HAP-1 (cell line): ENCODE data around the gene FLT3.

Experiments
- DNase-seq, 2 experiments: peaks; one replicate each; pipeline ENCODE4 v3.0.0-alpha.2; 2016 to 2020; ENCODE audit warnings: low spot score in 2 of 2
- H3K27me3 ChIP-seq: fragments of 250-450 bp; sonication (Bioruptor Pico); 2 replicates; pipeline ENCODE4 v1.5.1; 2020; ENCODE audit warnings: low read depth, mild to moderate bottlenecking, moderate library complexity
- H3K36me3 ChIP-seq: fragments of 250-450 bp; sonication (Bioruptor Pico); replicated peaks from 2 replicates; pipeline ENCODE4 v1.5.1; 2020; ENCODE audit warnings: mild to moderate bottlenecking
- H3K4me1 ChIP-seq: fragments of 250-450 bp; sonication (Bioruptor Pico); 2 replicates; pipeline ENCODE4 v1.5.1; 2020; ENCODE audit warnings: mild to moderate bottlenecking
- H3K4me3 ChIP-seq: fragments of 250-450 bp; sonication (Bioruptor Pico); 2 replicates; pipeline ENCODE4 v1.5.1; 2020; ENCODE audit warnings: mild to moderate bottlenecking, moderate library complexity
- H3K9me3 ChIP-seq: fragments of 250-450 bp; sonication (Bioruptor Pico); 2 replicates; pipeline ENCODE4 v1.5.1; 2020; ENCODE audit warnings: mild to moderate bottlenecking, moderate library complexity
- in situ Hi-C: fragments of 300-500 bp; cut with MboI; formaldehyde crosslinking; loops from 3 replicates; pipeline ENCODE4 v1.14.3; 2020; ENCODE audit warnings: low sequenced_read_pairs, inconsistent platforms, mixed read lengths

FLT3 gene

GRCh38 chr13:27988520-27988919 lies 111.9 kb downstream of the FLT3 start, which contains the start of gene URAD:
Gene URAD, minus strand, starts transcription at chr13:27988693. Its CDS starts 56 bp downstream, at chr13:27988637.
- H3K36me3 ChIP-seq, result no peaks in the 10 kb centered on the region
- no peak for DNase-seq
- H3K4me3 ChIP-seq, result no peak within 1 kb of the TSS
- no peaks in the 10 kb centered on the region for H3K4me1 ChIP-seq
- no peaks in the 10 kb centered on the region for H3K9me3 ChIP-seq
- no peaks in the 10 kb centered on the region for H3K27me3 ChIP-seq
- in situ Hi-C loops, result loop anchor here (5.0 to 25.0 kb wide), 3 partner anchors 154 to 1026 kb away; no protein-coding TSS in a partner anchor

DNA sequence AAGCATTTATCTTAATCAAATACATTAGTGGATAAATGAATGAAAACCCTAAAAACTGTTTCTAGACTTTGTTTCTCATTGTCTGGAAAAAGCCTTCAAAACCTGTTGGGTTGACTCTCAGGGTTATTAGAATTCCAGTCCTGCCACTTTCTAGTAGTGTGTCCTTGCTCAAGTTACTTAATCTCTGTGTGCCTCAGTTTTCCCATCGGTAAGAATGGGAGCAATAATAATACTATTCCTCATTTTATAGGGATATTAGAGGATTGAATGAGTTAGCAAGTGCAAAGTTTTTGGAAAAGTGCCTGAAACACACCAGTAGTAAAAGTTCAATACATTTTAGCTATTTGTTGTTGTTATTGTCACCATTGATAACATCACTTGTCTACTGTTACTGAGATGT lies 114.8 kb downstream of the FLT3 start:
- Histone ChIP-seq H3K9me3 (no peaks in the 10 kb centered on the region), H3K36me3 (no peaks in the 10 kb centered on the region), H3K4me3 (no peak overlapping the region), H3K27me3 (peaks cover 3% of the 10 kb centered on the region; the same call in 1 of the 2 replicates), H3K4me1 (no peaks in the 10 kb centered on the region)
- no peak for DNase-seq
- in situ Hi-C loops, result loop anchor here (5.0 to 25.0 kb wide), 3 partner anchors 151 to 1023 kb away; no protein-coding TSS in a partner anchor

GRCh38 chr13:27982361-27982760 lies 118.0 kb downstream of the FLT3 start:
- Histone ChIP-seq H3K27me3 (peaks cover 3% of the 10 kb centered on the region; the same call in 1 of the 2 replicates), H3K4me3 (no peak overlapping the region)
- in situ Hi-C loops, result loop anchor here (10.0 to 25.0 kb wide), 2 partner anchors 148 to 1020 kb away; no protein-coding TSS in a partner anchor

DNA sequence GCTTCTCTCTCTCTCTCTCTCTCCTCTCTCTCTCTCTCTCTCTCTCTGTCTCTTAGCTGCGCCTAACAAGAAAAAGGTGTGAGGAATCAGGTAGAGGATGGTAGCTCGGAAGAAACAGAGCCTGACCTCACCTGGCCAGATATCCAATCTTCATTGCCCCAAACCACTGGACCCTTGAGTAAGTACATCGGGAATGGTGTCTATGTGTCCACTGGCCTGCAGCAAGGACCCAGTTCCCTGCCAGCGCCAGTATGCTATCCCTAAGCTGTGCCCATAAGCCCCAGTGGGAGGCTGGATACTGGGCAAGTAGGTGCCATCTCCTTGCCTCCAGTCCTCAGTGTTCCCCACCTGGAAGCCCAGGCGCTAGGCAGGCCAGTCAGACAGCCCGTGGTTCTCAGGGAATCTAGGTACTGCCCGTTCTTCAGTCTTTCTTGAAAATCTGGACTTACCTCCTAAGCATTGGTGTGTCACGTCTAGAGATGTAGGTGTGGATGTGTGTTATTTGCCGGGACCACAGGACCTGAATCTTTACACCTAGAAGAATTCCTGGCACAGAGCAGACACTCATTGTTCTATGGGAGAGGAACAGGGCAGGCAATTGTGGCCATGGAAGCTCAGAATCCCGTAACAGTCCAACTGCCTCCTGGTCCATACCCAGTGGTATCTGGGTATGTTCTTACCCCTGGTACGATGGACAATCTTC lies 119.2 kb downstream of the FLT3 start:
- no peaks in the 10 kb centered on the region for H3K9me3 ChIP-seq
- H3K4me3 ChIP-seq, result no peak overlapping the region
- no peak for DNase-seq
- H3K27me3 ChIP-seq, result peaks cover 3% of the 10 kb centered on the region; the same call in 1 of the 2 replicates
- in situ Hi-C loops, result loop anchor here (10.0 to 25.0 kb wide), 2 partner anchors 146 to 1019 kb away; no protein-coding TSS in a partner anchor
- no peaks in the 10 kb centered on the region for H3K4me1 ChIP-seq
- no peaks in the 10 kb centered on the region for H3K36me3 ChIP-seq

More at GRCh38 chr13:27982361-27982760, 118.0 kb downstream of the FLT3 start:
- no peak for DNase-seq
- Histone ChIP-seq H3K36me3 (no peaks in the 10 kb centered on the region), H3K9me3 (no peaks in the 10 kb centered on the region), H3K4me1 (no peaks in the 10 kb centered on the region)

GRCh38 chr13:27980280-27980998 lies 119.9 kb downstream of the FLT3 start:
- H3K27me3 ChIP-seq, result peaks cover 3% of the 10 kb centered on the region; the same call in 1 of the 2 replicates
- H3K36me3 ChIP-seq, result no peaks in the 10 kb centered on the region
- H3K4me3 ChIP-seq, result no peak overlapping the region
- no peaks in the 10 kb centered on the region for H3K4me1 ChIP-seq
- in situ Hi-C loops, result loop anchor here (10.0 to 25.0 kb wide), 2 partner anchors 146 to 1018 kb away; no protein-coding TSS in a partner anchor
- DNase-seq, result no peak
- H3K9me3 ChIP-seq, result no peaks in the 10 kb centered on the region

GRCh38 chr13:27979765-27980279 lies 120.6 kb downstream of the FLT3 start:
- in situ Hi-C loops, result loop anchor here (10.0 to 25.0 kb wide), 2 partner anchors 145 to 1018 kb away; no protein-coding TSS in a partner anchor
- H3K36me3 ChIP-seq, result no peaks in the 10 kb centered on the region
- no peak overlapping the region for H3K4me3 ChIP-seq
- no peak for DNase-seq
- no peaks in the 10 kb centered on the region for H3K9me3 ChIP-seq
- H3K27me3 ChIP-seq, result peaks cover 3% of the 10 kb centered on the region; the same call in 1 of the 2 replicates
- H3K4me1 ChIP-seq, result no peaks in the 10 kb centered on the region

DNA sequence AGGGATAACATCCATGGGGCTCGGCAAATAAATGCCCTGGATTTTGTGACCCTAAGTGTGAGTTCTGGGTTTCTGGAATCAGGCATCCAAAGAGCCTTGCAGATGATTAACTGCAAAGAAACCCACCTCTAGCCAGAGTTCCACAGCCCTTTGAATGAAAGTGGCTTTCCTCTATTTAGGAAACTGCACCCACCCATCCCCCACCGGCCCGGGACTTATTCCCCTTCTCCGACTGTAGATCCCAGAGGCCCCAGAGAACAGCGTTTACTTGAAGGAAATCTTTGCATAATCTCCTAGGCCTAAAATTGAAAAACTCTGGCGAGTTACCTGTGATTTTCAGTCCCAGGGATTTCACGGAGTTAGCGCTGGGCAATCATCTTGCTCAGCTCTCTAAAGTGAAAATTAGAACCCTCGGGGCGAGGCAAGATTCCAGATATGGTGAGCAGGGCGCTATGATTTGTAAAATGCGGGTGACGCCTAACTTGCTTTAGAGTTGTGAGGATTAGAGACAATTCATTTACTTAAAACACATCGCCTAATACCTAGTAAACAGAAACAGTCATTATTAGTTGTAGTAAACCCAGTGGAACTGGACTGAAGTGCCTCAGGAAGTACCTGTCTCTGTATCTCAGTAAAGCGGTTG lies 121.3 kb downstream of the FLT3 start:
- Histone ChIP-seq H3K36me3 (no peaks in the 10 kb centered on the region), H3K27me3 (peaks cover 3% of the 10 kb centered on the region; the same call in 1 of the 2 replicates), H3K4me3 (no peak overlapping the region), H3K4me1 (no peaks in the 10 kb centered on the region), H3K9me3 (no peaks in the 10 kb centered on the region)
- no peak for DNase-seq
- in situ Hi-C loops, result loop anchor here (25.0 kb wide), 1 partner anchor 1017 kb away; no protein-coding TSS in a partner anchor

- Histone ChIP-seq H3K36me3 (no peaks in the 10 kb centered on the region), H3K4me3 (no peak overlapping the region), H3K9me3 (no peaks in the 10 kb centered on the region), H3K27me3 (peaks cover 3% of the 10 kb centered on the region; the same call in 1 of the 2 replicates), H3K4me1 (no peaks in the 10 kb centered on the region)
- in situ Hi-C loops, result loop anchor here (25.0 kb wide), 1 partner anchor 1016 kb away; no protein-coding TSS in a partner anchor
- no peak for DNase-seq
Observed at GRCh38 chr13:27978301-27978968, 121.9 kb downstream of the FLT3 start.

- Histone ChIP-seq H3K36me3 (no peaks in the 10 kb centered on the region), H3K27me3 (peaks cover 3% of the 10 kb centered on the region; the same call in 1 of the 2 replicates), H3K9me3 (no peaks in the 10 kb centered on the region), H3K4me1 (no peaks in the 10 kb centered on the region), H3K4me3 (no peak overlapping the region)
- DNase-seq, result no peak
- in situ Hi-C loops, result loop anchor here (25.0 kb wide), 1 partner anchor 1015 kb away; no protein-coding TSS in a partner anchor
Observed at GRCh38 chr13:27977476-27978300, 122.7 kb downstream of the FLT3 start.

- in situ Hi-C loops, result loop anchor here (25.0 kb wide), 1 partner anchor 1014 kb away; no protein-coding TSS in a partner anchor
- H3K27me3 ChIP-seq, result peaks cover 3% of the 10 kb centered on the region; the same call in 1 of the 2 replicates
Observed at GRCh38 chr13:27976362-27977091, 123.8 kb downstream of the FLT3 start.

DNA sequence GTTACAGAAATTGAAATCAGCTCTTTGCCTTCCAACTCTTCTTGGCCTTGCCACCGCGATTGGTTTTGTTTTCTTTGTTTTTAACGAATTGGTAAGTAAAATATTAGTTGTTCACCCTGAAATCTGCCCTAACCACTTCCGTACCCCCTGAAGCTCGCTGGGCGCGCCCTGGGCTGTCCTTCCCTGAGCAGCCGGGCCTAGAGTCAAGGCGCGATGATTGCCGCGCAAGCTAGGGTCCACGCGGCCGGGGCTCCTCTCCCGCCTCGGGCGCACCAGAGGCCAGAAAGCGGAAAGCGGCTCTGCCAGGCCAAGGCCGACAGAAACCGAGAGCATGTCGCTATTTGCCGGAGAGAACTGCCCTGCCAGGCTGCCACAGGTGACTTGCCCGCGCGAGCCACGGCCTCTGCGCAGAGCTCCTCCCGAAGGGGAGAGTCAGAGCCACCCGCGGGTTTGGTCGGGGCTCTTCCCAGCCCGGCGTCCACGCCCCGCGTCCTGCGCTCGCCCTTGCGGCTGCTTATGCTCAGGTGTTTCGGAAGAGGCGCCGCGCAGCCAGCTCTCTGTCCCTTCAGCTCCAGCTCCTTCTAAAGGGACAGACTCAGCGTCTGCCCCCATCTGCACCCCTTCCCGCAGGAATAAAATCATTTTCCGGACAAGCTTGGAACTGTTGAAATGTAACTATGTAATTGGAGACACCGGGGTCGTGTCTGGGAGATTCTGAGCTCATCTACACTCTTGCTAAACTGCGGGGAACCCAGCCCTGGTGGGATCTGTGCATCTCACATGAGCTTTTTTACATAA lies 124.6 kb downstream of the FLT3 start:
- Histone ChIP-seq H3K4me1 (no peaks in the 10 kb centered on the region), H3K4me3 (no peak overlapping the region), H3K27me3 (no peaks in the 10 kb centered on the region), H3K9me3 (no peaks in the 10 kb centered on the region), H3K36me3 (no peaks in the 10 kb centered on the region)
- no peak for DNase-seq
- in situ Hi-C loops, result loop anchor here (25.0 kb wide), 1 partner anchor 1013 kb away; no protein-coding TSS in a partner anchor

More at GRCh38 chr13:27976362-27977091, 123.8 kb downstream of the FLT3 start:
- DNase-seq, result no peak
- no peaks in the 10 kb centered on the region for H3K9me3 ChIP-seq
- H3K4me3 ChIP-seq, result no peak overlapping the region
- H3K4me1 ChIP-seq, result no peaks in the 10 kb centered on the region
- no peaks in the 10 kb centered on the region for H3K36me3 ChIP-seq
